Activated naive CD4-positive, alpha-beta T cell treated with anti-CD3 and anti-CD28 coated beads, Interleukin-2, amount 50 U/mL, for 72 hours (primary cell): ENCODE results near the gene FCAR. TPM values are rescaled to one million over a fixed set of nuclear protein-coding genes. Genes with fewer than 3 reads are reported as not detected.
"Not testable (repeated sequence)": the region's sequence is repeated elsewhere in the genome, so short reads cannot be mapped to it uniquely, and the experiment has no call there.

ENCODE experiments used
- ATAC-seq, 2 donors: fragments of 150-1000 bp; cut with Tn5 transposase; 2 replicates each; pipeline ENCODE4 v1.10.0; 2021; ENCODE audit warnings: mild to moderate bottlenecking in 2 of 2, moderate library complexity in 2 of 2
- DNase-seq, 2 donors: peaks; one replicate each; pipeline ENCODE4 v3.0.0; 2021 to 2022; ENCODE audit warnings: low spot score in 2 of 2
- H3K27ac Mint-ChIP-seq, 2 donors: one replicate each; pipeline ENCODE4 v1.8.0; 2022; ENCODE audit warnings: mild to moderate bottlenecking in 2 of 2, mixed read lengths in 2 of 2
- H3K36me3 Mint-ChIP-seq, 2 donors: one replicate each; pipeline ENCODE4 v1.8.0; 2022; ENCODE audit warnings: mixed read lengths in 2 of 2
- H3K9me3 Mint-ChIP-seq, 2 donors: one replicate each; pipeline ENCODE4 v1.8.0; 2022; ENCODE audit warnings: mixed read lengths in 2 of 2
- total RNA-seq, 2 donors: library from RNA; stranded (reverse); gene quantifications; one replicate each; pipeline ENCODE4 v1.2.3, GENCODE V29; 2022

The FCAR gene
- not detected for total RNA-seq

DNA sequence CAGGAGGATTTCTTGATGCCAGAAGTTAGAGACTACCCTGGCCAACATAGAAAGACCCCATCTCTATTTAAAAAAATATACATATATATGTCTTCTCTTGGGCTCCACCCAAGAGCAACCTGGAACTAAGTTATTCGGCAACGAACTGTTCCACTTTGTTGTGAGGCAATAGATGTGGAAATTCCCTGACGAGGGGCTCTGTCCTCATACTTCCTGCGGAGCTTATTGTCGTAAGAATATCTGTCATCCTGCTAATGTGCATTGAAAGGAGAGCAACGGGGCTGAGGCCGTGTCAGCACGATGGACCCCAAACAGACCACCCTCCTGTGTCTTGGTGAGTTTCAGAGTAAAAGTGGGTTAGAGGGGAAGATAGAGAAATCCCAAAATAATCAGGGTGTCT, at the start of gene FCAR:
Gene FCAR (plus strand): TSS at position 246 of the 400 bp plus-strand sequence. CDS start 55 bp downstream, at position 301.
- ATAC-seq (no peak), DNase-seq (no peak)
- Mint-ChIP-seq H3K9me3 (no peaks in the 10 kb centered on the region), H3K27ac (no peak within 1 kb of the TSS), H3K36me3 (no peaks in the 10 kb centered on the region)

DNA sequence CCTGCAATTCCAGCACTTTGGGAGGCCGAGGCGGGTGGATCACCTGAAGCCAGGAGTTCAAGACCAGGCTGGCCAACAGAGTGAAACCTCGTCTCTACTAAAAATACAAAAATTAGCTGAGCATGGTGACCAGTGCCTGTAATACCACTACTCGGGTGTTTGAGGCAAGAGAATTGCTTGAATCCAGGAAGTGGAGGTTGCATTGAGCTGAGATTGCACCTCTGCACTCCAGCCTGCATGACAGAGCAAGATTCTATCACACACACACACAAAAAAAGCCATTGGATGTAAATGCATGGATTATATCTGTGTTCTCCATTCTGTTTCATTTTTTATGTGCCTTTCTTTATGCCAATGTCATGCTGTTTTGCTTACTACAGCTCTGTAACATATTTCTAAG, 49.6 kb upstream of the FCAR start:
- H3K9me3 Mint-ChIP-seq, H3K27ac Mint-ChIP-seq, DNase-seq, H3K36me3 Mint-ChIP-seq, ATAC-seq: not testable (repeated sequence)

DNA sequence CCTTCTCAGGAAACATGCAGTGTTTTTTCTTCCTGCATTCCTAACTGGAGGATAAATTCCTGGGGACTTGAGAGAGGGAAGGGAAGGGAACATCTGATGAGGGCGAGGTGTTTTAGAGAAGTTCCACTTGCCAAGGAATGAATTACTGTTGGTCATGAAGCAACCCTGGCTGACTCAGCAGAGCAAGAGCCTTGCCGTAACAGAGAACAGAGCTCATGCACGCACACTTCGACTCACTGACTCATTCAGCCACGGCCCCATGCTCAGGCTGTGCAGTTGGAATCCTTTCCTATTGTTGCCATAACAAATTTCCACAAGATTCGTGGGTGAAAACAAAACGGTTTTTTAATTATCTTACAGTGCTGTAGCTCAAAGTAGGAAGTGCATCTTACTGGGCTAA, 48.7 kb upstream of the FCAR start:
- H3K36me3 Mint-ChIP-seq, H3K9me3 Mint-ChIP-seq, ATAC-seq, H3K27ac Mint-ChIP-seq, DNase-seq: not testable (repeated sequence)

DNA sequence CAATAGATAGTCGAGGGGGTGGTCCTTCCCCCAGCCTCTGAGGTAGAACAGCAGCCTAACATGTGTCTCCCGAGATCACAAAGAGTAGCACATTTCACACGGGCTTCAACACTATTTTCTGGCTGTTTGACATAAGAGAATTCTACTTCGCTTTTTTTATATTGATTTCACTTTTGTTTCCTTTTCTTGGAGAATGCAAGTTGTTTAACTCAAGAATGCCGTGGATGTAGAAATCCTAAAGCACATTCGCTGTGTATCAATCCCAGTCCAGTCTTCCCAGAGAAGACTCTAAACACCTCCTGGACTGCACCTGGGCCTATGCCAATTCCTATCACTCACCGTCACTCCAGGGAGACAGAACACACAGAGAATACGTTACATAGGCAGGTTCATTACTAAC, 46.0 kb upstream of the FCAR start:
- ATAC-seq, H3K36me3 Mint-ChIP-seq, DNase-seq, H3K27ac Mint-ChIP-seq, H3K9me3 Mint-ChIP-seq: not testable (repeated sequence)

DNA sequence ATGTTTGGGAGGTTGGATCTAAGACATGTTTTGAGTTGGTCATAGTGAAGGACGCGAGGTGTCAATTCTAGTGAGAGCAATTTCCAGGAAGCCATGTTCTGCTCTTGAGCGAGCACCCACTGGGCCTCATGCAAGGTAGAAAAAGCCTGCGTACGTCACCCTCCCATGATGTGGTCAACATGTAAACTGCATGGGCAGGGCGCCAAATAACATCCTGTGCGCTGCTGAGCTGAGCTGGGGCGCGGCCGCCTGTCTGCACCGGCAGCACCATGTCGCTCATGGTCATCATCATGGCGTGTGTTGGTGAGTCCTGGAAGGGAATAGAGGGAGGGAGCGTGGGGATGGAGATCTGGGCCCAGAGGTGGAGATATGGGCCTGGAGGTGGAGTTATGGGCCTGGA, 41.5 kb upstream of the FCAR start, which contains the start of gene KIR2DS4:
Gene KIR2DS4 (plus strand): TSS at position 181 of the 400 bp plus-strand sequence.
- not testable (repeated sequence) for H3K27ac Mint-ChIP-seq, DNase-seq, H3K9me3 Mint-ChIP-seq, ATAC-seq, H3K36me3 Mint-ChIP-seq

DNA sequence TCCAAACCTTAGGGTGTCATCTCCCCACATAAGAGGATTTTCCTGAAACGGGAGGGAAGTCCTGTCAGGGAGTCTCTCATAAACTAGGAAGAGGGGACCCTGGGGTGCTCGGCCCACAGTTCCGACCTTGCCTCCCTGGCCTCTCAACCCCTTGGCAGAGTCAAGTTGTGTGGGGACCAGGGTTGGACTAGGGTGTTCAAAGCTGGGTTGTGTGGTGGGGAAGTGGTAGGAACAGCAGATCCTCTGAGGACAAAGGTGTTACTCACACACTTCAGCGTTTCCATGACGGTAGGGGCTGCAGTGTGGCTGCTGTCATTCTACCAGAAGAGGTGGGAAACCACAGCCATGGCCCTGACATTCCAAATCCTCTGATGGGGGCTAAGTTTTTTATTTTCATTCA, 38.9 kb upstream of the FCAR start:
- H3K9me3 Mint-ChIP-seq, H3K27ac Mint-ChIP-seq, DNase-seq, H3K36me3 Mint-ChIP-seq, ATAC-seq: not testable (repeated sequence)

DNA sequence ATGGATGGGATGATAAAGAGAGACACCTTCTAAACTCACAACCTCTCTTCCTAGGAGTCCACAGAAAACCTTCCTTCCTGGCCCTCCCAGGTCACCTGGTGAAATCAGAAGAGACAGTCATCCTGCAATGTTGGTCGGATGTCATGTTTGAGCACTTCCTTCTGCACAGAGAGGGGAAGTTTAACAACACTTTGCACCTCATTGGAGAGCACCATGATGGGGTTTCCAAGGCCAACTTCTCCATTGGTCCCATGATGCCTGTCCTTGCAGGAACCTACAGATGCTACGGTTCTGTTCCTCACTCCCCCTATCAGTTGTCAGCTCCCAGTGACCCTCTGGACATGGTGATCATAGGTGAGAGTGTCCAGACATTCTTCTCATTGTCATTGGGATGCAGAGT, 36.5 kb upstream of the FCAR start:
- H3K36me3 Mint-ChIP-seq, ATAC-seq, H3K9me3 Mint-ChIP-seq, H3K27ac Mint-ChIP-seq, DNase-seq: not testable (repeated sequence)

DNA sequence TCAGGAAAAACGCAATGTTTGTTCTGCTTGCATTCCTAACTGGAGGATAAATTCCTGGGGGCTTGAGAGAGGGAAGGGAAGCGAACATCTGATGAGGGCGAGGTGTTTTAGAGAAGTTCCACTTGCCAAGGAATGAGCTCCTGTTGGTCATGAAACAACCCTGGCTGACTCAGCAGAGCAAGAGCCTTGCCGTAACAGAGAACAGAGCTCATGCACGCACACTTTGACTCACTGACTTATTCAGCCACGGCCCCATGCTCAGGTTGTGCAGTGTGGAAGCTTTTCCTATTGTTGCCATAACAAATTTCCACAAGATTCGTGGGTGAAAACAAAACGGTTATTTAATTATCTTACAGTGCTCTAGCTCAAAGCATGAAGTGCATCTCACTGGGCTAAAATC, 30.9 kb upstream of the FCAR start:
- peaks cover 8 to 16% of the 10 kb centered on the region in 2 donors for H3K9me3 Mint-ChIP-seq
- not testable (repeated sequence) for ATAC-seq

DNA sequence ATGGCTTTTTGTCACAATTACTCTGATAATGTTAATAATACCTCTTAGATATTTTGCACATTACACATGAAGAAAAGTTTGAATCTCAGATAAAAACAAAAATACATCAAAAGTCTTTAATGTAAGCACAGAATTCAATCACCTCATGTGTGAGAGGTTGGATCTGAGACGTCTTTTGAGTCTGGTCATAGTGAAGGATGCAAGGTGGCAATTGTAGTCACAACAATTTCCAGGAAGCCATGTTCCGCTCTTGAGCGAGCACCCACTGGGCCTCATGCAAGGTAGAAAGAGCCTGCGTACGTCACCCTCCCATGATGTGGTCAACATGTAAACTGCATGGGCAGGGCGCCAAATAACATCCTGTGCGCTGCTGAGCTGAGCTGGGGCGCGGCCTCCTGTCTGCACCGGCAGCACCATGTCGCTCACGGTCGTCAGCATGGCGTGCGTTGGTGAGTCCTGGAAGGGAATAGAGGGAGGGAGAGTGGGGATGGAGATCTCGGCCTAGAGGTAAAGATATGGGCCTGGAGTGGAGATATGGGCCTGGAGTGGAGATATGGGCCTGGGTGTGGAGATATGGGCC, 23.9 kb upstream of the FCAR start, which contains the start of gene KIR3DL2:
Gene KIR3DL2 (plus strand): TSS at position 383 of the 580 bp plus-strand sequence. CDS start 33 bp downstream, at position 416.
- ATAC-seq, DNase-seq, H3K36me3 Mint-ChIP-seq, H3K27ac Mint-ChIP-seq: not testable (repeated sequence)
- H3K9me3 Mint-ChIP-seq, result peaks cover 8 to 16% of the 10 kb centered on the region in 2 donors

More for the DNA sequence above, 30.9 kb upstream of the FCAR start:
- not testable (repeated sequence) for DNase-seq, H3K27ac Mint-ChIP-seq, H3K36me3 Mint-ChIP-seq

DNA sequence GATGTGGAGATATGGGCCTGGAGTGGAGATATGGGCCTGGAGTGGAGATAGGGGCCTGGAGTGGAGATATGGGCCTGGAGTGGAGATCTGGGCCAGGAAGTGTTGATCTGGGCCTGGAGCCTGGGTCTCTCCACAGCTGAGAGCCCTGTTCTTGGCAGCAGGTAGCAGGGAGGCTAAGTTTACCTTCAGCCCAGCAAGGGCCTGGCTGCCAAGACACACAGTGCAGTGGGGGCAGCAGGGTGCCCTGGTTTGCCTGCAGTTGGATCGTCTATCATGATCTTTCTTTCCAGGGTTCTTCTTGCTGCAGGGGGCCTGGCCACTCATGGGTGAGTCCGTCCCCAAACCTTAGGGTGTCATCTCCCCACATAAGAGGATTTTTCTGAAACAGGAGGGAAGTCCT, 23.1 kb upstream of the FCAR start:
- ATAC-seq, result no peak
- no peak overlapping the region for H3K27ac Mint-ChIP-seq
- DNase-seq, result no peak
- peaks cover 8 to 16% of the 10 kb centered on the region in 2 donors for H3K9me3 Mint-ChIP-seq
- H3K36me3 Mint-ChIP-seq, result peaks cover 0 to 5% of the 10 kb centered on the region in 2 donors

DNA sequence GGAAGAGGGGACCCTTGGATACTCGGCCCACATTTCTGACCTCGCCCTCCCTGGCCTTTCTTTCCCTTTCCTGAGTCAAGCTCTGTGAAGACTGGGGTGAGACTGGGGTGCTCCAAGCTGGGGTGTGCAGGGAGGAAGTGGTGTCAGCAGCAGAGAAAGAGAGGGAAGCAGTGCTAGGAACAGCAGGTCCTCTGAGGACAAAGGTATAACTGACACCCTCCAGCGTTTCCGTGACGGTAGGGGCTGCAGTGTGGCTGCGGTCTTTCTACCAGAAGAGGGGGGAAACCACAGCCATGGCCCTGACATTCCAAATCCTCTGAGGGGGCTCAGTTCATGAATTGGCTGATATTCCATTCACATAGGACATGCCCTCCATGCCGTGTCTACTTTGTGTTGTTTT, 22.7 kb upstream of the FCAR start:
- H3K9me3 Mint-ChIP-seq, result peaks cover 6 to 15% of the 10 kb centered on the region in 2 donors
- ATAC-seq, result no peak
- no peak overlapping the region for H3K27ac Mint-ChIP-seq
- peaks cover 0 to 4% of the 10 kb centered on the region in 2 donors for H3K36me3 Mint-ChIP-seq
- no peak for DNase-seq

DNA sequence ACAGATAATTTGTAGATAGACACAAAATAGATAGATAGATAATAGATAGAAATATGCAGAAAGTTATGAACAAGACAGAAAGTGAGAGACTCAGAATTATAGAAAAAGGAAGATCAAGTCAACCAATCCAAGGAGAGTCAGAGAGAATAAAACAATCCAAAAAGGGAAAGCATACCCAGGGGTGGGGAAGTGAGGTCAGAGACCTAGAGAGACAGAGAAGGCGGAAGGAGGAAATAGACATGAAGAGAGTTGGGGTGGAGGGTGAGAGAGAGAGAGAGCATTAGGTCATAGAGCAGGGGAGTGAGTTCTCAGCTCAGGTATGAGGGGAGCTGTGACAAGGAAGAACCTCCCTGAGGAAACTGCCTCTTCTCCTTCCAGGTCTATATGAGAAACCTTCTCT, 18.8 kb upstream of the FCAR start:
- not testable (repeated sequence) for H3K9me3 Mint-ChIP-seq, H3K36me3 Mint-ChIP-seq, DNase-seq, ATAC-seq, H3K27ac Mint-ChIP-seq

DNA sequence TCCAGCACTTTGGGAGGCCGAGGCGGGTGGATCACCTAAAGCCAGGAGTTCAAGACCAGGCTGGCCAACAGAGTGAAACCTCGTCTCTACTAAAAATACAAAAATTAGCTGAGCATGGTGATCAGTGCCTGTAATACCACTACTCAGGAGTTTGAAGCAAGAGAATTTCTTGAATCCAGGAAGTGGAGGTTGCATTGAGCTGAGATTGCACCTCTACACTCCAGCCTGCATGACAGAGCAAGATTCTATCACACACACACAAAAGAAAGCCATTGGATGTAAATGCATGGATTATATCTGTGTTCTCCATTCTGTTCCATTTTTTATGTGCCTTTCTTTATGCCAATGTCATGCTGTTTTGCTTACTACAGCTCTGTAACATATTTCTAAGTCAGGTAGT, 15.6 kb upstream of the FCAR start:
- H3K9me3 Mint-ChIP-seq, result not testable (repeated sequence)

DNA sequence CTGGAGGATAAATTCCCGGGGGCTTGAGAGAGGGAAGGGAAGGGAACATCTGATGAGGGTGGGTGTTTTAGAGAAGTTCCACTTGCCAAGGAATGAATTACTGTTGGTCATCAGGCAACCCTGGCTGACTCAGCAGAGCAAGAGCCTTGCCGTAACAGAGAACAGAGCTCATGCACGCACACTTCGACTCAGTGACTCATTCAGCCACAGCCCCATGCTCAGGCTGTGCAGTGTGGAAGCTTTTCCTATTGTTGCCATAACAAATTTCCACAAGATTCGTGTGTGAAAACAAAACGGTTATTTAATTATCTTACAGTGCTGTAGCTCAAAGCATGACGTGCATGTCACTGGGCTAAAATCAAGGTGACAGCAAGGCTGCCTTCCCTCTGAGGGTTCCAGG, 14.6 kb upstream of the FCAR start:
- ATAC-seq, DNase-seq, H3K36me3 Mint-ChIP-seq, H3K27ac Mint-ChIP-seq, H3K9me3 Mint-ChIP-seq: not testable (repeated sequence)

More for the DNA sequence above, 15.6 kb upstream of the FCAR start:
- ATAC-seq, H3K27ac Mint-ChIP-seq, DNase-seq, H3K36me3 Mint-ChIP-seq: not testable (repeated sequence)

DNA sequence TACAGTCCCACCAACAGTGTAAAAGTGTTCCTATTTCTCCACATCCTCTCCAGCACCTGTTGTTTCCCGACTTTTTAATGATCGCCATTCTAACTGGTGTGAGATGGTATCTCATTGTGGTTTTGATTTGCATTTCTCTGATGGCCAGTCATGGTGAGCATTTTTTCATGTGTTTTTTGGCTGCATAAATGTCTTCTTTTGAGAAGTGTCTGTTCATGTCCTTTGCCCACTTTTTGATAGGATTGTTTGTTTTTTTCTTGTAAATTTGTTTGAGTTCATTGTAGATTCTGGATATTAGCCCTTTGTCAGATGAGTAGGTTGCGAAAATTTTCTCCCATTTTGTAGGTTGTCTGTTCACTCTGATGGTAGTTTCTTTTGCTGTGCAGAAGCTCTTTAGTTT, 10.6 kb upstream of the FCAR start:
- not testable (repeated sequence) for H3K36me3 Mint-ChIP-seq, ATAC-seq, H3K27ac Mint-ChIP-seq, DNase-seq
- peaks cover 0 to 14% of the 10 kb centered on the region in 2 donors for H3K9me3 Mint-ChIP-seq

DNA sequence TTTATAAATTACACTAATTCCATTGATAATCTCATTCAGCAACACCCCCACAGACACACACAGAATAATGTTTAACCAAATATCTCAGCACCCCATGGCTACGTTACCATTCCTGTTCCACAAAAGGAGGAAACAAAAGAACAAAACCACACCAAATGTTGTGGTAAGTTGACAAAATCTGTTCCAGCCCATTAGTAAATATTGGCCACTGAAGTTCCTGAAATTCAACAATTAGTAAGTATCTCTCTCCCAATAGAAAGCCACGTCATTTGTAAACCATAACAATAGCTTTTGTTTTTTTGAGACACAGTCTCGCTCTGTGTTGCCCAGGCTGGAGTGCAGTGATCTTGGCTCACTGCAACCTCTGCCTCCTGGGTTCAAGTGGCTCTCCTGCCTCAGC, 2.3 kb upstream of the FCAR start:
- Mint-ChIP-seq H3K9me3 (peaks cover 0 to 8% of the 10 kb centered on the region in 2 donors), H3K27ac (no peak overlapping the region), H3K36me3 (no peaks in the 10 kb centered on the region)
- ATAC-seq (no peak), DNase-seq (no peak)

DNA sequence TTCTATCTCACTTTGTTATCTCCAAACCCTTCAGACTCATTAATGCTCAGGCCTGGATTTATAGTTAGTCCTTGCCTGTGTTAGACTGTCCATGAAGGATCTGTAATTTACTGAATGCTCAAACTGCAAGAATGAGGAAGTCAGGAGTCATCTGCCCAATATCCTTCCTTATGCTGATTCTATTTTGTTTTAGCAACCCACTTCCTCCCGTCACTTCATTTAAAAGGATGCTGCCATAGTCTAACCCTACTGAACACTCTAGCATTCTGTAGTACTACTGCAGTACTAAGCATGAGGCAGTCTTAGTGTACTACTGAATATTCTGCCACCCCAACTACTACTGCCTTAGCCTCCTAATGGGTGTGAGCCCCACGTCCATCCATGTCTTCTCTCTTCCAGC, 1.5 kb downstream of the FCAR start:
- DNase-seq (no peak), ATAC-seq (no peak)
- Mint-ChIP-seq H3K27ac (no peak overlapping the region), H3K9me3 (no peaks in the 10 kb centered on the region), H3K36me3 (no peaks in the 10 kb centered on the region)

DNA sequence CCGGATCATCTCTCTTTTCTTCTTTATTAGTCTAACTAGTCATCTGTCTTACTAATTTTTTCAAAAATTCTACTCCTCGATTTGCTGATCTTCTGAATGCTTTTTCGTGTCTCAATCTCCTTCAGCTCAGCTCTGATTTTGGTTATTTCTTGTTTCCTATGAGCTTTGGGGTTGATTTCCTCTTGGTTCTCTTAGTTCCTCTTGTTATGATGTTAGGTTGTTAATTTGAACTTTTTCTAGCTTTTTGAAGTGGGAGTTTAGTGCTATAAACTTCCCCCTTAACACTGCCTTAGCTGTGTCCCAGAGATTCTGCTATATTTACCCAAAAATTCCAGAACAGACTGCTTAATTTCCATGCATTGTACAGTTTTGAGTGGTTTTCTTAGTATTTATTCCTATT, 3.4 kb downstream of the FCAR start:
- Mint-ChIP-seq H3K27ac (no peak overlapping the region), H3K9me3 (no peaks in the 10 kb centered on the region), H3K36me3 (no peaks in the 10 kb centered on the region)
- no peak for DNase-seq
- no peak for ATAC-seq
